ENCODE results near the gene SLC35D2.
"Not testable (repeated sequence)": the region's sequence is repeated elsewhere in the genome, so short reads cannot be mapped to it uniquely, and the experiment has no call there.

DNA sequence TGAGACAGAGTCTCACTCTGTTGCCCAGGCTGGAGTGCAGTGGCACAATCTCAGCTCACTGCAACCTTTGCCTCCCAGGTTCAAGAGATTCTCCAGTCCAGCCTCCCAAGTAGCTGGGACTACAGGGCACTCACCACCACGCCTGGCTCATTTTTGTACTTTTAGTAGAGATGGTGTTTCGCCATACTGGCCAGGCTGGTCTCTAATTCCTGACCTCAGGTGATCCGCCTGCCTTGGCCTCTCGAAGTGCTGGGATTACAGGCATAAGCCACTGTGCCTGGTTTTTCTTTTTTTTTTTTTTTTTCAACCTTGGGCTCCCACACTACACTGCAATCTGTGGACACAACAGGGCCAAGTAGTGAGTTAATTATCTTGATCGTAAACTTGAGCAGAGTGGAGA is 60.8 kb downstream of the SLC35D2 start:
- TF ChIP-seq, protein P1, sequence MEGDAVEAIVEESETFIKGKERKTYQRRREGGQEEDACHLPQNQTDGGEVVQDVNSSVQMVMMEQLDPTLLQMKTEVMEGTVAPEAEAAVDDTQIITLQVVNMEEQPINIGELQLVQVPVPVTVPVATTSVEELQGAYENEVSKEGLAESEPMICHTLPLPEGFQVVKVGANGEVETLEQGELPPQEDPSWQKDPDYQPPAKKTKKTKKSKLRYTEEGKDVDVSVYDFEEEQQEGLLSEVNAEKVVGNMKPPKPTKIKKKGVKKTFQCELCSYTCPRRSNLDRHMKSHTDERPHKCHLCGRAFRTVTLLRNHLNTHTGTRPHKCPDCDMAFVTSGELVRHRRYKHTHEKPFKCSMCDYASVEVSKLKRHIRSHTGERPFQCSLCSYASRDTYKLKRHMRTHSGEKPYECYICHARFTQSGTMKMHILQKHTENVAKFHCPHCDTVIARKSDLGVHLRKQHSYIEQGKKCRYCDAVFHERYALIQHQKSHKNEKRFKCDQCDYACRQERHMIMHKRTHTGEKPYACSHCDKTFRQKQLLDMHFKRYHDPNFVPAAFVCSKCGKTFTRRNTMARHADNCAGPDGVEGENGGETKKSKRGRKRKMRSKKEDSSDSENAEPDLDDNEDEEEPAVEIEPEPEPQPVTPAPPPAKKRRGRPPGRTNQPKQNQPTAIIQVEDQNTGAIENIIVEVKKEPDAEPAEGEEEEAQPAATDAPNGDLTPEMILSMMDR (IDR thresholded peaks at IDR 0.05): not testable (repeated sequence)
- not testable (repeated sequence) for TF ChIP-seq POLR2A (IDR thresholded peaks at IDR 0.05)

All from heart left ventricle (tissue), 13 donors.